Measurements from ENCODE around the gene IGSF21.

Gene IGSF21

GRCh38 chr1:18183533-18183932 lies 75.9 kb downstream of the IGSF21 start:
- DNase-seq: no peak

- no peak for DNase-seq
Observed at GRCh38 chr1:18187054-18187453, 79.5 kb downstream of the IGSF21 start.

GRCh38 chr1:18188820-18189517 lies 81.4 kb downstream of the IGSF21 start:
- DNase-seq: no peak

GRCh38 chr1:18190598-18190997 lies 83.0 kb downstream of the IGSF21 start:
- DNase-seq: no peak

- DNase-seq: no peak
Observed at GRCh38 chr1:18191037-18191436, 83.4 kb downstream of the IGSF21 start.

- DNase-seq: peak; percentile 73
Observed at GRCh38 chr1:18191481-18192155, 84.0 kb downstream of the IGSF21 start.

- no peak for DNase-seq
Observed at GRCh38 chr1:18192182-18192581, 84.6 kb downstream of the IGSF21 start.

- DNase-seq: no peak
Observed at GRCh38 chr1:18192974-18193373, 85.4 kb downstream of the IGSF21 start.

- DNase-seq: no peak
Observed at GRCh38 chr1:18197299-18197698, 89.7 kb downstream of the IGSF21 start.

GRCh38 chr1:18198260-18198659 lies 90.7 kb downstream of the IGSF21 start:
- peak; percentile 64 for DNase-seq

- no peak for DNase-seq
Observed at GRCh38 chr1:18199462-18199861, 91.9 kb downstream of the IGSF21 start.

- DNase-seq: no peak
Observed at GRCh38 chr1:18200136-18200717, 92.6 kb downstream of the IGSF21 start.

GRCh38 chr1:18200918-18201317 lies 93.3 kb downstream of the IGSF21 start:
- no peak for DNase-seq

GRCh38 chr1:18201997-18202719 lies 94.6 kb downstream of the IGSF21 start:
- DNase-seq: no peak

- no peak for DNase-seq
Observed at GRCh38 chr1:18203645-18204044, 96.0 kb downstream of the IGSF21 start.

- DNase-seq: no peak
Observed at GRCh38 chr1:18204575-18204974, 97.0 kb downstream of the IGSF21 start.

GRCh38 chr1:18205319-18205718 lies 97.7 kb downstream of the IGSF21 start:
- no peak for DNase-seq

- peak; percentile 92 for DNase-seq
Observed at GRCh38 chr1:18211764-18212163, 104.2 kb downstream of the IGSF21 start.

GRCh38 chr1:18217398-18218043 lies 109.9 kb downstream of the IGSF21 start:
- DNase-seq: peak; percentile 54

GRCh38 chr1:18229625-18230024 lies 122.0 kb downstream of the IGSF21 start:
- no peak for DNase-seq

- no peak for DNase-seq
Observed at GRCh38 chr1:18230321-18230720, 122.7 kb downstream of the IGSF21 start.

- DNase-seq: no peak
Observed at GRCh38 chr1:18230840-18231239, 123.2 kb downstream of the IGSF21 start.

GRCh38 chr1:18232052-18232451 lies 124.5 kb downstream of the IGSF21 start:
- DNase-seq: no peak

All from NCI-H446 treated with DMSO at 0.1 percent for 48 hours (cell line).